DMS79 (cell line): ENCODE measurements around the gene SNX32.

ENCODE experiments used
- DNase-seq: peaks from one replicate; lab custom pipeline; 2025; lab: John Stamatoyannopoulos, UW

Gene SNX32

DNA sequence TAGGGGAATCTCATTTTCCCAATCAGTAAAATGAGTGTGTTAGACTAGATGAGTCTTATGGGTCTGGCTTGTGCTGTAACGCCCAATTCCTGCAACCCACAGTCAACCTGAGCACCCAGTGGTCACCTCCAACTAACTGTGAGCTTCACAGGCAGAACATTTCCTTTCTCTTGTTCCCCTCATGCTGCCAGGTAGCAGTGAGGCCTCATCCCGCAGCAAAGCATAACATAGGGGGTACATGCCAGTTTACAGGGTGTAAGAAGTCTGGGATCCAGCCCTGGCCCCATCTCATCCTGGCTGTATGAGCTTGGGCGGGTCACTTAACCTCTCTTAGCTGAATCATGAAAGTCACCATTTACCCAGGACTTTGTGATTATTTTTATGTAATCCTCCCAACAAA is 35.1 kb downstream of the SNX32 start:
- no peak for DNase-seq

DNA sequence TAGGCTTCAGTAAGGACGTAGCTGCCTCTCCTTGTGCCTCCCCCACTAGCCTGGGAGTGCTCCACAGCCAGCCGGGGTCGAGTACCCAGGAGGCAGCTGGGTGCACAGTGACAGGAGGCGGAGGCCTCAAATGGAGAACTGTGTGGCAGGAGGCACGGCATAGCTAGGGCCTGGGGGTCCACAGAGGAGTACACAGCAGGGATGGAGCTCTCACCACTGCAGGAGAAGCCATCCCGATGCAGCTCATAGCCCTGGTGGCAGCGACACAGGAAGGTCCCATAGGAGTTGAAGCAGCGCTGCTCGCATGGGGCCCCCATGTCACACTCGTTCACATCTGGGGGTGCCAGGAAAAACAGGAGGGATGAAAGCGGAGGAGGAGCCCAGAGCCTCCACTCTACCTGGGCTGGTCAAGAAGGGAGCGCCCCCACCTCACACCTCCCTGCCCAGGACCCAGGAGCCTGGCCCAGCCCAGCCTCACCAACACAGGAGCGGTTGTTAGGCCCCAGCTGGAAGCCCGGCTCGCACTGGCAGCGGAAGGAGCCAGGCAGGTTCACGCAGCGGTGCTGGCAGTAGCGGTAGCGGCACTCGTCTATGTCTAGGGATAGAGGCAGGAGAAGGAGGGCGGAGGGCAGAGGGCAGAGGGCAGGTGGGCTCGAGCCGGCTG is 36.0 kb downstream of the SNX32 start:
- no peak for DNase-seq

DNA sequence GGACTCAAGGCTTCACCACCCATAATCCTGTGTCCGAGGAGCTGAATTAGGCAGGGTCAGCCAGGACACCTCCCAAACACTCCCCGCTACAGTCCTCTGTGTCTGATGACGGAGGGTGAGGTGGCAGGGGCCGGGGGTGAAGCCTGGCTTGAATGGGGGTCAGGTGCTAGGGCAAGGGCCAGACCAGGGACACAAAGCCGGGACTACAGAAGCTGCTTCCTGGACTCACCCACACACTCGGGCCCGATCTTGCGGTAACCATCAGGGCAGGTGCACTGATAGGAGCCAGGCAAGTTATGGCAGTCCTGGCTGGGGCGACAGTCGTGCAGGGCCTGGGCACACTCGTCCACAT is 36.5 kb downstream of the SNX32 start:
- DNase-seq, result no peak

DNA sequence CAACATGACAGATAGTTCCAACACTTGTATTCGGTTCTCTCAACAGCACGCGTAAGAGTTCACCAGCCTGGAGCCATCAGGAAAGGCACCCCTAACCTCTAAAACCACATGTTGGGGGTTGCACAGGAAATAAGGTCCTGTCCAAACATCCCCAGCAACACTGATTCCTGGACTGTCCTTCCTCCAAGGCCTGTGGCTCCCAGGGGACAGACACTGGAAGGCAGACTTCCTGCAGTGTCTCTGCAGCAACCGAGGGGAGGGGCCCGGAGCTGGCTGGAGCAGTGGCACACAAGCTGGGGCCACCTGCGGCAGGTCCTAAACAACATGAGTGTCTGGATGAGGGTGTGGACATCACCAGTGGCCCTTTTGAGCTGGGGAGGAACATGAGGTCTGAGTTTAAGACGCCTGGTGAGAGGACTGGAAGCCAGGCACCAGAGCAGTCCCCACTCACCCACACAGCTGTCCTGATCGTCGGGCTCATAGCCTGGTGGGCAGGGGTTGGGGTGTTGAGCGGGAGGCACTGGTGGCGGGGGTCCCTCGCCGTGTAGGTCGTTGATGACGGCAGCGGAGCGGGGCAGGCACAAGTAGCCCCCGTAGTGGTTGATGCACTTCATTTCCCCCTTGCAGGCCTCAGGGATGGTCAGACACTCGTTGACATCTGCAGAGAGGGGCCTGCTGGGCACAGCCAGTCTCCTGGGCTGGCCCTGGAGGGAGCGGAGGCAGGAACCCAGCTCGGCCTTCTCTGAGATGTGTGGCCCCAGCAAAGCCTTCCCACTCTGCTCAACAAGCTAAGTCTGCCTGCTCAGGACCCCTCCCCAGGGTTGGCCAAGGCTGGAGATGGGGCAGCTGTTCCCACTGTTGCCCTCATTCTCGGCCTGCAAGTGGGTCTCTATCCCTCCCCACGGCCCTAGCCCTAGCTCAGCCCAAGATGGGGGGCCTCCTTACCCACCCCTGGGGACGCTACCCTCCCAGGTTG is 37.2 kb downstream of the SNX32 start:
- no peak for DNase-seq

DNA sequence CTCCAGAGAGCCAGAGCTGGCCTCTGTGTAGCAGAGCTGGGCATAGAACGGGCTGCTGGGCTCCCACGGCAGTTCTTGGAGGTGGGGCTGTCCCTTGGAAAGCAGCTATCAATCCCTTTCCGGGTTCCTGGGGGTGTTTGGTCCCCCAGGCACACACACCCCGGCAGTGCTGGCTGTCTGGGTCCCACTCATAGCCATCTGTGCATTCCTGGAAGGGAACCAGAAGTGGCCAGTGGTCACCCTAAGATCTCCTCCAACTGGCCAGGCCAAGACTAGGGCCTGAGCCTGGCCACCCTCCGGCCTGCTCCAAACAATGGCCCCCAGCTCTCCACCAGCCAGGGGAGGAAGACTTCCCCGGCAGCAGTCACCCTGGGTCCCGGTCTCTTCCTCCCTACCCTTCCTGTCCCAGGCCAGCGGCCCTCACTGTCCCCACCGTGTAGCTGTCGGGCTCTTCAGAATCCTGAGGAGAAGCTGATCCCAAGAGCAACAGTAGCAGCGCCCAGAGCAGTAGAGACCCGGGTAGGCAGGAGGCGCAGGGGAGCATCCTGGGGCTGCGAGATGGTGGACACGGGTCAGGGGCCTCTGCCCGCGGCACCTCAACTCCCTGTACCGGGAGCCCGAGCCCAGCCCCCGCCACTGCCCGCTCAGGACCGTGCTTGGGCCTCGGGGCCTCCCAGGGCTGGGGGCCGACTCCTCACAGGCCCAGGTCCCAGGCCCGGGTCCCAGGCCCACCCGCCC is 38.2 kb downstream of the SNX32 start:
- DNase-seq, result no peak

DNA sequence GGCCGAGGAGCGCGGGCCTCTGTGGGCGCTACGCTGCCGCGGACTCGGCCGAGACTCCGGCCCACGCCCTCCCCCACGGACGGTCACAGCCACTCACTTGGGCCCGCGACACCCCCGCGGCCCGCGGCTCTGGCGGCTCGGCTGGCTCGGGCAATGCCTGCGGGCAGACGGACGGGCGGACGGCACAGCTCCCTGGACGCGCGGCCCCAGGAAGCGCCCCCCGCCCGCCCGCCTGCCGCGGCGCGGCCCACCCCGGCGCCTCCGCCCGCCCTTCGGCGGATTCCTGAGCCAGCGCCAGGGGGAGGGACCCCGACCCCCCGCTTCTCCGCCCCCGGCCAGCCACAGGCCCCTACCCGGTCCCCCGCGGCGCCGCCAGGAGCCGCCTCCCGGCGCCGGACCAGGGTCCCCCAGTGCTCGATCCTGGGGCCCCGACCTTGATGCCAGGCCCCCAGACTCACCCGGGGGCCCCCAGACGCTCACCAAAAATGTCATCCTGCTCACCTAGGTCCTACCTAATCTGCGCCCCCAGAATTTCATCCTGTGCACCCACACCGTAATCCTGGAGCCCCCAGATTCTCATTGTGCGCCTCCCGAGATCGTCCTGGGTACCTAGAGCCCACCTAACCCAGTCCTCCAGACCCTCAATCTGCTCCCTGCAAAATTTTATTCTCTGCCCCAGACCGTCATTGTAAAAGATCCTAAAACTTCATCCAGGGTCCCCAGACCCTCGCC is 39.0 kb downstream of the SNX32 start, which contains the start of gene EFEMP2:
Gene EFEMP2, minus strand, starts transcription at position 215 of the 732 bp plus-strand sequence. CDS start 446 bp downstream, outside the sequence.
- DNase-seq, result no peak

DNA sequence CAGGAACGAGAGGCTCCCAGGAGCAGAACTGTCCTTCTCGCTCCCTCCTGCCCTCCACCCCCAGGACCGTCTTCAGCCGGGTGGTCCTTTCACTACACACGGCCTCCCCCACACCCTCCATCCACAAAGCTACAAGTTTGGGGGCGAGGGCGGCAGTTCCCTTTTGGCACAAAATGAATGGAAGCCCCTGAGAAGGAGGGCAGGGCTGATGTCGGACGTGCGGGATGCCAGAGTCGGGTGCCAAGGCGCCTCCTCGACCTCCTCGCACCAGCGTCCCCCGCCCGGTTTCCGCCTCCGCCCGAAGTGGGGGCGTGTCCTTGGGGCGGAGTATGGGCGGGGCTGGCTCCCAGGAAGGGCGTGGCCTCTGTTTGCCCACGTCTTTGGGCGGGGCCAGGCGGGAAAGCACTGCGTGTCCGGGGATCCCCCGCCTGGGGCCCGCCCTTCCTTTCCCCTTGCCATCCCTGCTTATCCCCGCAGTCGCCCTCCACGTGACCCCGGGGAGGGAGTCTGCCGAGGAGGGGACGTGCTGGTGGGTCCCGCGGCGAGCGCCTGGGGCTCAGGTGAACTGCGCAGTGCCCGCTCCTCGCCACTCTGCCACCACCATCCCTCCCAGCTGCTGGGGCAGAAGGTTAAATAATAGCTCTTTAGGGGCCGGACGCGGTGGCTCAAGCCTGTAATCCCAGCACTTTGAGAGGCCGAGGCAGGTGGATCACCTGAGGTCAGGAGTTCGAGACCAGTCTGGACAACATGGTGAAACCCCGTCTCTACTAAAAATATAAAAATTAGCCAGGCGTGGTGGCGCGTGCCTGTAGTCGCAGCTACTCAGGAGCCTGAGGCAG is 39.8 kb downstream of the SNX32 start:
- no peak for DNase-seq

DNA sequence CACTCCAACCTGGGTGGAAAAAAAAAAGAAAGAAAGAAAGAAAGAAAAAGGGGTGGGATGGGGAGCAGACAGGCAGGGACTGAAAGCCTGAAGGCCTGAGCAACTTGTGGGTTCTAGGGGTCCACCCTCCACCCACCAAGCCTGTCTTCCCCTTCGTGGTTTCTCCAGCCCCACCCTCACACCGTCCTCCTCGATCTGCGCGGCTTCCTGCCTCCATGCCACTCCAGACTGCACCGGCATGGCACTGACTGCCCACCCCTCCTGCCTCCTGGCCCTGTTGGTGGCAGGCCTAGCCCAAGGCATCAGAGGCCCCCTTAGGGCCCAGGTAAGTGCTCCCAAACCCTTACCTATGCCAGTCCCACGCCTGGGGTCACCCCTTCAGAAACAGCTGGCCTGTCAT is 45.9 kb downstream of the SNX32 start, which contains the start of gene CTSW:
Gene CTSW, plus strand, starts transcription at position 221 of the 400 bp plus-strand sequence. Its CDS starts 18 bp downstream, at position 239.
- DNase-seq, result no peak

DNA sequence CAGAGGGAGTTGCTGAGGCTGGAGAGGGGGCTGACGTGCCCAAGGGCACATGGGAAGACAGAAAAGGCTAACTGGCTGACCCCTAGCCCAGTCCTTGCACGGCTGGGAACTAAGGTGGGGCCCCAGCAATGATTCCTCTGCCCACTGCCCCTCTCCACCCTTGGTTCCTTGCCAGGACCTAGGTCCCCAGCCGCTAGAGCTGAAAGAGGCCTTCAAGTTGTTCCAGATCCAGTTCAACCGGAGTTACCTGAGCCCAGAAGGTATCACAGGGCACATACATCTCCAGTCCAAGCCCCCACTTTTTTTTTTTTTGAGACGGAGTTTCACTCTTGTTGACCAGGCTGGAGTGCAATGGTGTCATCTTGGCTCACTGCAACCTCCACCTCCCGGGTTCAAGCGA is 46.3 kb downstream of the SNX32 start:
- DNase-seq, result no peak

DNA sequence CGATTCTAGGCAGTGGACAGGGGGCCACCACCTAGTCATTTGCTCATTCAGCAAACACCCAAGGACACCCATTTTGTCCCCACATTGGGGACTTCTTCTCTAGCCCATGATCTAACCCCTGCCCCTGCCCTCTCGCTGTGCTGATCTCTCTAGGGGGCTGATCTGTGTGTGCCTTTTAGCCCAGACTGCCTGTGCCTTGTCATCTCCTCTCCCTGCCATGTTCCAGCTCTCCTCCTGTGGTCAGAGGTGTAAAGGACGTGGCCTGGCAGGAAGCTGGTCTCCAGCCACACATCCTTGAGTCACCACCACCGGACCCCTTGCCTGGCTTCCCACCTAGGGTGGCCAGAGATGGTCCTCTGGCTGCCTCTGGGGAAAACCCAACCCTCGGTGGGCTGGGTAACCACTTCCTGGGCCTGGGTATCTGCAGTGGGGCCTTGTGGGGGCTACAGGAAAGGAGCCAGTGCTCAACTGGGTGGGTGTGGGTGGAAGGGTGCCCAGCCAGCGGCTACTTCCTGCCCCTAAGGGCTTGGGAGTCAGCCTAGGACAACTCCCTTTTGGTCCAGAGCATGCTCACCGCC is 47.2 kb downstream of the SNX32 start:
- no peak for DNase-seq

DNA sequence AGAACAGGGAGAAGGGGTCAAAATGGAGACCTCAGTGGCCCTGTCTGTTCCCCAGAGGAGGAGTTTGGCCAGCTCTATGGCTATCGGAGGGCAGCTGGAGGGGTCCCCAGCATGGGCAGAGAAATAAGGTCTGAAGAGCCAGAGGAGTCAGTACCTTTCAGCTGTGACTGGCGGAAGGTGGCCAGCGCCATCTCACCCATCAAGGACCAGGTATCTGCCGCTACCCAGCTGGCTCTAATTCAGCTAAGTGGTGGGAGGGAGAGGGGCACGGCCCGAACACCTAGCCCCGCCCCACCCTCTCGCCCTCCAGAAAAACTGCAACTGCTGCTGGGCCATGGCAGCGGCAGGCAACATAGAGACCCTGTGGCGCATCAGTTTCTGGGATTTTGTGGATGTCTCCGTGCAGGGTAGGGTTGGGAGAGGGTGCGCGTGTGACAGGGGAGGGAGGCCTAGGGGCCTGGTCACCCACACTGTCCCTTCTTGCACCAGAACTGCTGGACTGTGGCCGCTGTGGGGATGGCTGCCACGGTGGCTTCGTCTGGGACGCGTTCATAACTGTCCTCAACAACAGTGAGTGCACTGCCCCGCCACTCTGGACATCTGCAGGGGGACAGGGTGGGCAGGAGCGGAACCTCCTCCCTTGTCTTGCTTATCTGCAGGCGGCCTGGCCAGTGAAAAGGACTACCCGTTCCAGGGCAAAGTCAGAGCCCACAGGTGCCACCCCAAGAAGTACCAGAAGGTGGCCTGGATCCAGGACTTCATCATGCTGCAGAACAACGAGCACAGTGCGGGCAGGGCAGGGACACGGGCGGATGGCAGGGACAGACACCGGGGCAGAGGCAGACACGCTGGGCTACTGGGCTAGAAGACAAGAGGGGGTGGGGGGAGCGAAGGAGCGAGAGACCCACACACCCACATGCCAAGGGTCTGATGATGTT is 48.6 kb downstream of the SNX32 start:
- no peak for DNase-seq

DNA sequence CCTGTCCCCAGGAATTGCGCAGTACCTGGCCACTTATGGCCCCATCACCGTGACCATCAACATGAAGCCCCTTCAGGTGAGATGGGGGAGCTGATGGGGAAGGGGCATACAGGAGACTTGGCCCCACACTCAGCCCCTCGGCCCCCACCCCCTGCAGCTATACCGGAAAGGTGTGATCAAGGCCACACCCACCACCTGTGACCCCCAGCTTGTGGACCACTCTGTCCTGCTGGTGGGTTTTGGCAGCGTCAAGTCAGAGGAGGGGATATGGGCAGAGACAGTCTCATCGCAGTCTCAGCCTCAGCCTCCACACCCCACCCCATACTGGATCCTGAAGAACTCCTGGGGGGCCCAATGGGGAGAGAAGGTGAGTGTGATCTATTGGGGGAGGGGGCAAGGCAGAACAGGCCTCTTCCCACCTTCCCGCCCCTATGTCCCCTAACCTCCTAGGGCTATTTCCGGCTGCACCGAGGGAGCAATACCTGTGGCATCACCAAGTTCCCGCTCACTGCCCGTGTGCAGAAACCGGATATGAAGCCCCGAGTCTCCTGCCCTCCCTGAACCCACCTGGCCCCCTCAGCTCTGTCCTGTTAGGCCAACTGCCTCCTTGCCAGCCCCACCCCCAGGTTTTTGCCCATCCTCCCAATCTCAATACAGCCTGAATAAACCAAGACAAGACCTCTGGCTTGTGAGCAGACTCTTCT is 49.4 kb downstream of the SNX32 start:
- no peak for DNase-seq

DNA sequence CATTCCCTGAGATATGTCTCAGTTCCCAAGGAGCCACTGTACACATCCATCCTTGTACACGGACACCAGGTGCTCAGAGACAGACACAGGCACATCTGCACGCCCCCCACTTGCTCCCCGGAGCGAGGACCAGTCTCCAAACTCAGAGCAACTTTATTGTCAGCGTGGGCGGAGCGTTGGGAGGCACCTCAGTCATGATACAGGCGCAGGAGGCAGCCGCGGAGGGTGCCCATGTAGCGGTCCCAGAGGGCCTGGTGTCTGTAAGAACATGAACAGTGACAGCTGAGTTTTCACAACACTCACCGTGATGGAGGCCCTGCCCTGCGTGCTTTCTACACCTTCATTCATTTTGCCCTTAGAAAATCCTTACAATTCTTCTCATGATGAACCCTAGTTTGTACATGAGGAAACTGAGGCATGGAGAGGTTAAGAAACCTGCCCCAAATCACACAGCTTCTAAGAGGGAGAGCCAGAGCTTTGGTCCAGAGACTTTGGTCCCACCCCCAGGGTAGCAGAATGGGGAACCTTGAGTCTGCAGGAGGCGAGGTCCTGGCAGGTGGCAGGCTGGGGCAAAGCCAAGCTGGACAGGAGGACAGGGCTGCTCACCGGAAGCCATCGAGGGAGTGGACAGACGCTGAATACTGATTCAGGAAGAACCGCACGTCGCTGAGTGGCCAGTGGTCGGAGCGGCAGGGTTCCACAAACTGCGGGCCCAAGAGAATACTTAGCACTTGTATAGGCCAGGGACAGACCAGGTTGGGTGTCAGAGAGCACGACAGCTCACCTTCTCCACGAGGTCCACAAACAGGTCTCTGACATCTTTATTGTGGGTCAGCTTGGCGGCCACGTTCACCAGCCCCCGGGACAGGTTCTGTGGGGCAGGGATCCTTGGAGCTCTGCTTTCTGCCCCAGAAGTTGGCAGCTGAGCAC is 50.3 kb downstream of the SNX32 start:
- no peak for DNase-seq

DNA sequence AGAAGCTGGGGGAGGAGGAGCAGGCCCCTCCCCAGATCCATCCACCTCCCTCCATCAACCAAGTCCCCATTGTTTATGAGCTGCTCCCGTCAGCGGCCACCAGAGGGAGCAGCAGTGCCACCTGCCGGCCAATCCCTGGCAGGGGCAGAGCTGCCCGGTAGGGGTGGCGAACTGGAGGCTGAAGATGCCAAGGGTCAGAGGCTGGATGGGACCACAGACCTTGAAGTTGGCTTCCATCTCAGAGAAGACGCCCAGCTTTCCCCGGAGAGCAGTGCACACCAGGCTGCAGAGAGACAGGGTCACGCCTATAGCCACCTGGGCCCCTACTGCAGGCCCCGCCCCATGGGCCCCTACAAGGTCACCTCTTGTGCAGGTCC is 50.9 kb downstream of the SNX32 start:
- DNase-seq, result no peak

DNA sequence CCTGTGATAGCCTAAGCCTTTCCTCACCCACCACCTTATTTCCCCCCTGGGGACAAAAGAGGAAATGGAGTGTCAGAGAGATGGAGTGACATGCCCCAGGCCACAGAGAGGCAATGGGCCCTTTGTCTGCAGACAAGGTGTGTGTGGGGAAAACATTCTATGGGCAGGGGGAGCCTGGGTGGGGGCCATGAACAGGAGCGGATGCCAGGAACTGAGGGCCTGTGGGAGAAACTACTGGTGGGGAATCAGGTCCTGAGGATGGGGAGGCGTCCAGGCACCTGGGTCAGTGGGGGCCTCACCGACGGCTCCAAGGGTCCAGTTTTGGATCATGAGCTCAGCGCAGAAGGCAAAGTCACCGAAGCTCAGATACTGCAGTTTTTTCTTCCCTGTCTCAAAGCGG is 51.5 kb downstream of the SNX32 start:
- DNase-seq, result no peak

DNA sequence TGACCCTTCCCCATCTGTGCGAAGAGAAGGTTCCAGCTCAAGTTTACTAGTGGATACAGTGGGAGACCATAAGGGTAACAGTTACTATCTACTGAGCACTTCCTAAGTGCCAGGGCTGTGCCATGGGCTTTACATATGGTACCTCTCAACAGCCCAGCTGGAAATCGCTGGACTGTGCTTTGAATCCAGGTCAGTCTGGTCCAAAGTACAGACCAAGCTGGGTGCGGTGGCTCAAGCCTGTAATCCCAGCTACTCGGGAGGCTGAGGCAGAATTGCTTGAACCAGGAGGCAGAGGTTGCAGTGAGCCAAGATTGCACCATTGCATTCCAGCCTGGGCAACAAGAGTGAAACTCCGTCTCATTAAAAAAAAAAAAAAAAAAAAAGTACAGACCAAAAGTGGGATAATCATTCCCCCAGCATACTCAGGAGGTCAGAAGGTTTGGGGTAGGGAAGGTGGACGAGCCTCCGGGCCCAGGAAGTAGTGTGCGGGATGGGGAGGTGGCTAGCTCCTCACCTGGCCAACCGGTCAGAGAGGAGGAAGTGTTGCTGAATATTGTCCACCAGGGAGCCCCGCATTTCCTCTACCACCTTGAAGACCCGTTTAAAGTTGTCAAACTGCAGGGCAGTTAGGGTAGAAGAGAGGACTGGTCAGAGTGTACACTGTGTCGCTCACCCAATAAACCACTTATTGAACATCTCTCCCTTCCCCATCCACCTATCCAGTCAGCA is 52.2 kb downstream of the SNX32 start:
- no peak for DNase-seq
